NAMALWA (cell line): ENCODE results near the gene GALR2.

Experiments
- DNase-seq: peaks from one replicate; pipeline ENCODE4 v3.0.0-alpha.2; 2015; ENCODE audit warnings: low spot score

GALR2 gene

DNA sequence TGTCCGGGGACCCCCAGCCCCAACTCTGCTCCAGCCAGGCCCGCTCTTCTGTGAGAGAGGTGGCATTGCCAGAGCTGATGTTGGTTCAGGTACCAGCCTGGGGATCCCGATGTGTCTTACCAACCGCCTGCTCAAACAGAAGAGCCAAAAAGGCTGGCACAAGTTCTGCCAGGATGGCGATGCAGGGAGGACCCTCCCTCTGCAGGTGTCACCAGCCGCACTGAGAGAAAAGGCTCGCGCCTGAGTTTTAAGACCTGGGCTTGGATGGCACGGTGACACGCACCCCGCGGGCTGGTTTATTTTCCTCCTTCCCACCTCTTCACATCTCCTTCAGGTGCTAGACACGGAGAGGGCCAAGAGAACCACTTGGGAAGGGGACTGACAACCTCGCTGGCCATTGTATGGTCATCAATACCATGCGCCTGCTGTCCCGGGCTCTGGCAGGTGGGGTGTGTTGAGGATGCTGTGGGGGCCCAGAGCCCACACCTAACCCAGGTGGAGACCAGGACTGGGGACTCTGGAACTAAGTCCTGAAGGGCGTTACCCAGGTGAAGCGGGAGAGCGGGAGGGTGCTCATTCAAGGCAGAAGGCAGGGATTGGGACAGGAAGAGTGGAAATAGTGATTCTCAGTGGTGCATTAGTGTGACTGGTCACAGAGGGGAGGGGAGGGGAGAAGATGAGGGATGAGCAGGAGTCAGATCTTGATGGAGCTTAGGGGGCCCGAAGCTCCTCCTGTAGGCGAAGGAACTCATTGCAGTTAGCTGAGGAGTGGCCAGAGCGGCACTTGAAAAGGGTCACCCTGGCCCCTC lies 50.2 kb downstream of the GALR2 start:
- DNase-seq = peak; percentile 33

DNA sequence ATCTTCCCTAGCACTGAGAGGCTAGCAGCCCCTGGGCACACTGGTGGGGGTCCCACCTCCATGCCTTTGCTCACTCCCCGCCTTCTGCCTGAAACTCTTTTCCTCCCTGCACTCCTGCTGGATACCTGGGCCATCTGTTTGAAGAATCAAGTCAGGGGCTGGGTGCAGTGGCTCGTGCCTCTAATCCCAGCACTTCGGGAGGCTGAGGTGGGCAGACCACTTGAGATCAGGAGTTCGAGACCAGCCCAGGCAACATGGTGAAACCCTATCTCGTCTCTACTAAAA lies 50.8 kb downstream of the GALR2 start:
- no peak for DNase-seq

DNA sequence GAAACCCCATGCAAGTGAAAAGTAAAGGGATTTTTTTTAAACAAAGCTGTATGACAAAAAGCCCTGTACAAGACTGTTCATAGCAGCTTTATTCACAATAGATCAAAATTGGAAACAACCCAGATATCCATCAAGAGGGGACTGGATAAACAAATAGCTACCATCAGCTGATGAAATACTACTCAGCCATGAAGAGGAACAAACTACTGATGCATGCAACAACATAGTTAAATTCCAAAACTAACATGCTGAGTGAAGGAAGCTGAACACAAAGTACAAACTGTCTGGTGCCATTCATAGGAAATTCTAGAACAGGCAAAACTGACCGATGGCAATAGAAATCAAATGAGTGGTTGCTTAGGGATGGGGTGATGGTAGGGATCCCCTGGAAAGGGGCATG lies 51.3 kb downstream of the GALR2 start:
- DNase-seq = no peak
